ENCODE results near the gene GSE1. TPM values are rescaled to one million over a fixed set of nuclear protein-coding genes. Genes with fewer than 3 reads are reported as not detected.

Gene GSE1
- total and polyA plus RNA-seq, 2 donors from 2014 or later = 9.5 to 92.8 TPM

GRCh38 chr16:85677383-85677967, 64.4 kb downstream of the GSE1 start:
- no peak for DNase-seq
- Histone ChIP-seq H3K4me1 (ENCODE audit: control insufficient read depth in 2 of 3, insufficient read depth in 2 of 3, low read depth in 1 of 3, low read length in 3 of 3) (peaks cover 0 to 9% (median 7%) of the 10 kb centered on the region in 3 donors), H3K4me3 (ENCODE audit: low read length in 3 of 3) (no peak overlapping the region), H3K27me3 (ENCODE audit: control insufficient read depth, insufficient read depth, low read length) (no peaks in the 10 kb centered on the region), H3K9ac (ENCODE audit: low read length in 3 of 3) (no peak overlapping the region), H3K9me3 (ENCODE audit: control insufficient read depth in 2 of 3, insufficient read depth in 1 of 3, low read length in 3 of 3) (no peaks in the 10 kb centered on the region), H3K36me3 (ENCODE audit: control insufficient read depth in 2 of 3, insufficient read depth in 3 of 3, low read length in 3 of 3) (peaks cover 2 to 22% (median 6%) of the 10 kb centered on the region in 3 donors), H3K27ac (ENCODE audit: low read depth in 2 of 2, low read length in 2 of 2) (no peak overlapping the region)
- no peak for FAIRE-seq
- intact Hi-C loops (cut with DNase I) = no loop called here
- TF ChIP-seq CTCF (IDR thresholded peaks at IDR 0.05; ENCODE audit: borderline replicate concordance, extremely low read depth, insufficient read depth) = no peak

GRCh38 chr16:85678016-85678415, 64.9 kb downstream of the GSE1 start:
- Histone ChIP-seq H3K27ac (ENCODE audit: low read depth in 2 of 2, low read length in 2 of 2) (no peak overlapping the region), H3K9ac (ENCODE audit: low read length in 3 of 3) (no peak overlapping the region), H3K4me3 (ENCODE audit: low read length in 3 of 3) (no peak overlapping the region), H3K9me3 (ENCODE audit: control insufficient read depth in 2 of 3, insufficient read depth in 1 of 3, low read length in 3 of 3) (no peaks in the 10 kb centered on the region), H3K36me3 (ENCODE audit: control insufficient read depth in 2 of 3, insufficient read depth in 3 of 3, low read length in 3 of 3) (peaks cover 0 to 17% (median 6%) of the 10 kb centered on the region in 3 donors), H3K27me3 (ENCODE audit: control insufficient read depth, insufficient read depth, low read length) (no peaks in the 10 kb centered on the region), H3K4me1 (ENCODE audit: control insufficient read depth in 2 of 3, insufficient read depth in 2 of 3, low read depth in 1 of 3, low read length in 3 of 3) (peaks cover 0 to 9% (median 7%) of the 10 kb centered on the region in 3 donors)
- no peak for TF ChIP-seq CTCF (IDR thresholded peaks at IDR 0.05; ENCODE audit: borderline replicate concordance, extremely low read depth, insufficient read depth)
- FAIRE-seq (no peak), DNase-seq (peak in 1 of 5 donors; percentile 29)
- intact Hi-C loops (cut with DNase I) = no loop called here

- Histone ChIP-seq H3K9ac (ENCODE audit: low read length in 3 of 3) (no peak overlapping the region), H3K9me3 (ENCODE audit: control insufficient read depth in 2 of 3, insufficient read depth in 1 of 3, low read length in 3 of 3) (no peaks in the 10 kb centered on the region), H3K27ac (ENCODE audit: low read depth in 2 of 2, low read length in 2 of 2) (no peak overlapping the region), H3K36me3 (ENCODE audit: control insufficient read depth in 2 of 3, insufficient read depth in 3 of 3, low read length in 3 of 3) (peaks cover 0 to 17% (median 6%) of the 10 kb centered on the region in 3 donors), H3K27me3 (ENCODE audit: control insufficient read depth, insufficient read depth, low read length) (no peaks in the 10 kb centered on the region), H3K4me1 (ENCODE audit: control insufficient read depth in 2 of 3, insufficient read depth in 2 of 3, low read depth in 1 of 3, low read length in 3 of 3) (peaks cover 0 to 9% (median 7%) of the 10 kb centered on the region in 3 donors), H3K4me3 (ENCODE audit: low read length in 3 of 3) (no peak overlapping the region)
- no peak for TF ChIP-seq CTCF (IDR thresholded peaks at IDR 0.05; ENCODE audit: borderline replicate concordance, extremely low read depth, insufficient read depth)
- intact Hi-C loops (cut with DNase I) = no loop called here
- FAIRE-seq (no peak), DNase-seq (no peak)
Measured at GRCh38 chr16:85678821-85679220, 65.7 kb downstream of the GSE1 start.

All from kidney (tissue), 14 donors.